OCI-LY1 (cell line): ENCODE data around the gene BCS1L.

Experiments used
- EZH2 ChIP-seq: fragments of 200-600 bp; sonication (generic), shearing (Covaris generic); IDR thresholded peaks from 2 replicates; pipeline ENCODE4 v1.8.0; 2017; ENCODE audit warnings: borderline replicate concordance, mixed run types, mild to moderate bottlenecking, antibody characterized with exemption, low read length, moderate library complexity, mixed read lengths
- TF ChIP-seq, protein P1 (sequence below): fragments of 200-600 bp; sonication (generic), shearing (Covaris generic); IDR thresholded peaks from 2 replicates; pipeline ENCODE4 v1.5.1; 2017; ENCODE audit warnings: mild to moderate bottlenecking, antibody characterized with exemption, low read length, moderate library complexity, mixed read lengths

DNA sequence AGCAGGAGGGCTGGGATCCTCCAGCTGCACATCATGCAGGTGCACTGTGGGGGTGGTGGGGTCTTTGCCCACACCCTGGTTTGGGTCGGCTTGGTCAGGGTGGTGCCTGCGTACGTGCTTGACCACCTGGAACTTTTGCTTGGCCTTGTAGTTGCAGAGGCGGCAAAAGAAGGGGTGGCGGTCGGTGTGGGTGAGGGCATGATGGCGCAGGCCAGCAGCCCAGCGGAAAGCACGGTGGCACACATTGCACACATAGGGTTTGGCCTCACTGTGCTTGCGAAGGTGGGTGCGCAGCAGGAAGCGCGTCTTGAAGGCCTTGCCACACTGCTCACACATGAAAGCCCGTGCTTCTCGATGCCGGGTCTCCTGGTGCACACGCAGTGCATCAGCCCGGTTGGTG is 21.1 kb upstream of the BCS1L start:
- TF ChIP-seq, protein P1, sequence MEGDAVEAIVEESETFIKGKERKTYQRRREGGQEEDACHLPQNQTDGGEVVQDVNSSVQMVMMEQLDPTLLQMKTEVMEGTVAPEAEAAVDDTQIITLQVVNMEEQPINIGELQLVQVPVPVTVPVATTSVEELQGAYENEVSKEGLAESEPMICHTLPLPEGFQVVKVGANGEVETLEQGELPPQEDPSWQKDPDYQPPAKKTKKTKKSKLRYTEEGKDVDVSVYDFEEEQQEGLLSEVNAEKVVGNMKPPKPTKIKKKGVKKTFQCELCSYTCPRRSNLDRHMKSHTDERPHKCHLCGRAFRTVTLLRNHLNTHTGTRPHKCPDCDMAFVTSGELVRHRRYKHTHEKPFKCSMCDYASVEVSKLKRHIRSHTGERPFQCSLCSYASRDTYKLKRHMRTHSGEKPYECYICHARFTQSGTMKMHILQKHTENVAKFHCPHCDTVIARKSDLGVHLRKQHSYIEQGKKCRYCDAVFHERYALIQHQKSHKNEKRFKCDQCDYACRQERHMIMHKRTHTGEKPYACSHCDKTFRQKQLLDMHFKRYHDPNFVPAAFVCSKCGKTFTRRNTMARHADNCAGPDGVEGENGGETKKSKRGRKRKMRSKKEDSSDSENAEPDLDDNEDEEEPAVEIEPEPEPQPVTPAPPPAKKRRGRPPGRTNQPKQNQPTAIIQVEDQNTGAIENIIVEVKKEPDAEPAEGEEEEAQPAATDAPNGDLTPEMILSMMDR = no peak
- TF ChIP-seq EZH2 = no peak
